Stimulated activated naive B cell treated with anti-CD40 and anti-IgM and Interleukin-4, amounts not matched to agents 10 μg/mL and 1 μg/mL and 100 μg/mL, for 72 hours (primary cell): ENCODE measurements around the gene CHST10.

Source experiments
- ATAC-seq, 2 donors: fragments of 150-1000 bp; cut with Tn5 transposase; replicated peaks; 2 replicates each; pipeline ENCODE4 v1.10.0; 2021; ENCODE audit warnings: moderate library complexity in 1 of 2
- DNase-seq: peaks from one replicate; pipeline ENCODE4 v3.0.0; 2021
- H3K27ac Mint-ChIP-seq: one replicate; pipeline ENCODE4 v1.8.0; 2022; ENCODE audit warnings: mild to moderate bottlenecking, mixed read lengths
- H3K27me3 Mint-ChIP-seq, 2 donors: one replicate each; pipeline ENCODE4 v1.8.0; 2022; ENCODE audit warnings: mixed read lengths in 2 of 2
- H3K36me3 Mint-ChIP-seq, 2 donors: one replicate each; pipeline ENCODE4 v1.8.0; 2022; ENCODE audit warnings: mixed read lengths in 2 of 2, mild to moderate bottlenecking in 1 of 2
- H3K4me1 Mint-ChIP-seq, 2 donors: one replicate each; pipeline ENCODE4 v1.8.0; 2022; ENCODE audit warnings: mixed read lengths in 2 of 2, mild to moderate bottlenecking in 1 of 2
- H3K4me3 Mint-ChIP-seq, 2 donors: one replicate each; pipeline ENCODE4 v1.8.0; 2022; ENCODE audit warnings: mild to moderate bottlenecking in 2 of 2, mixed read lengths in 2 of 2, moderate library complexity in 1 of 2
- H3K9me3 Mint-ChIP-seq, 2 donors: one replicate each; pipeline ENCODE4 v1.8.0; 2022; ENCODE audit warnings: mixed read lengths in 2 of 2, mild to moderate bottlenecking in 1 of 2

CHST10 gene

DNA sequence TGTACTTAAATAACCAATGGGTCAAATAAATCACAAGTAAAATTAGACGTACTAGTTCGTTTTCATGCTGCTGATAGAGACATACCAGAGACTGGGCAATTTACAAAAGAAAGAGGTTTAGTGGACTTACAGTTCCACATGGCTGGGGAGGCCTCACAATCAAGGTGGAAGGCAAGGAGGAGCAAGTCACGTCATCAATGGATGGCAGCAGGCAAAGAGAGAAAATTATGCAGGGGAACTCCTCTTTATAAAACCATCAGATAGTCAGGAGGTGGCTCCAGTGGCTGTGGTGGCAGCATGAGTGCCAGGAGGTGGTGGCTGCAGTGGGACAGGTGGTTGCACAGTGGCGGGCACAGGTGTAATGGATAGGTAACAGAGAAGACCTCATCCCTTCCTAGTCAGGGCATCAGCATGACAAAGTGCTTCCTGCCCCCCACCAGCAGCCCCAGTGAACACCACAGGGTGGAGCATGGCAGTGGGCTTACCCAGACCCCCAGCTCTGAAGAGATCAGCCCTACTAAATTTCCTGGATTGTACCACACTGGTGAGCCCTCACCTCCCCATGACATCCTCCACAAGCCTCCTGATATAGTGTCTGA is 6.9 kb upstream of the CHST10 start:
- no peak overlapping the region for H3K27ac Mint-ChIP-seq
- no peaks in the 10 kb centered on the region for H3K36me3 Mint-ChIP-seq
- ATAC-seq (no peak), DNase-seq (no peak)
- H3K4me3 Mint-ChIP-seq = no peak overlapping the region
- peaks cover 2 to 4% of the 10 kb centered on the region in 2 donors for H3K9me3 Mint-ChIP-seq
- peaks cover 3 to 6% of the 10 kb centered on the region in 2 donors for H3K4me1 Mint-ChIP-seq
- H3K27me3 Mint-ChIP-seq = peaks cover 21 to 41% of the 10 kb centered on the region in 2 donors

DNA sequence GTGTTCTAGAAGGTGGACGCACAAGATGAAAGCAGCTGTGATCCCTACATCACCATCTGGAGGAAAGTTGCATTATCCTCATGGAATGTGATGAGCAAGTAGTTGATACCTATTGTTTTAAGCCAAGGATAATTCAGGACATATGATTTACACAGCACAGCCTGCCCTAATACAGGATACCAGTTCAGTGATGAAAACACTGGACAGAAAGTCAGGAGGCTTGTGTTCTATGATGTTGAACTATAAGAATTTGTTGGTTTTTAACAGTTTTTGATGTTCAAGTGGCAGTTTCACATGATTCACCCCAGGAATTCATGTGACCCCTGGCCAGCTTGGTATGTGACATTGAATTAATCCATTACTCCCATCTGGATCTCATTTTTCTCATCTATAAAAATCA is 6.2 kb upstream of the CHST10 start:
- Mint-ChIP-seq H3K4me1 (peaks cover 4 to 7% of the 10 kb centered on the region in 2 donors), H3K9me3 (no peaks in the 10 kb centered on the region), H3K4me3 (no peak overlapping the region), H3K27ac (no peak overlapping the region), H3K27me3 (peaks cover 21 to 38% of the 10 kb centered on the region in 2 donors), H3K36me3 (no peaks in the 10 kb centered on the region)
- no peak for DNase-seq
- no peak for ATAC-seq

DNA sequence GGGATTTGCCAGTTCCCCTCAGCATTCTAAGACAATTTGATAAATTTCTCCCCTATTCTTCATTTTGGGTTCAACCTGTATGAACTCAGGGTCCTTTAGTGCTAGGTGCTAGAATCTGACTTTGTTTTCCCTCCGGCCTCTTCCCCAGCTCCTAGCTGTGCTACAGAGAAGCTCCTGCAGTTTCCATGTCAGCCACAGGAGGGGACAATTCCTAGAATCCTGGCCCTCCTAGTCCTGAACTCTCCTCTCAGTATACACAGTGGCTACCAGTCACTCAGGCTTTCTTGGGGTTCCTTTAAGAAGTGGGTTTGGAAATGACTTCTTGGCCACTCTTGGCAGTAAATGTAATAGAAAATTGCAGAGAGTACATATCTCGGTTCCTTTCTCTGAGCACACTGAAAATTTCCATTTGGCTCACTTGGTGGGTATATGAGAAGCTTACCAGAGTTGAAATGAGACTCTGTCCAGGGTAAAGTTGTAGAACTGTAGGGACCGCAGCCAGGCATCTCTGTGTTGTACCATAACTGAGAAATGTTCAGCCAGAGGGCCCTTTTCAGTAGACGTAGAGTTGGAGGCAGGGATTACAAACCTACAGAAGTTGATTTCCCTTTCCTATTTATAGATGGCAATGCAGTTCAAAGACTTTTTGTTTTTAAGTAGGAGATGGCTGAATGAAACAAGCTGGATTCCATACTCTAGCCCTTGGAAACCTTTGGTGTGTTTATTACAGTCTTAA is 5.0 kb upstream of the CHST10 start:
- Mint-ChIP-seq H3K4me1 (peaks cover 6 to 9% of the 10 kb centered on the region in 2 donors), H3K36me3 (no peaks in the 10 kb centered on the region), H3K9me3 (no peaks in the 10 kb centered on the region), H3K27me3 (peaks cover 18 to 31% of the 10 kb centered on the region in 2 donors), H3K27ac (no peak overlapping the region), H3K4me3 (no peak overlapping the region)
- ATAC-seq (no peak), DNase-seq (no peak)

DNA sequence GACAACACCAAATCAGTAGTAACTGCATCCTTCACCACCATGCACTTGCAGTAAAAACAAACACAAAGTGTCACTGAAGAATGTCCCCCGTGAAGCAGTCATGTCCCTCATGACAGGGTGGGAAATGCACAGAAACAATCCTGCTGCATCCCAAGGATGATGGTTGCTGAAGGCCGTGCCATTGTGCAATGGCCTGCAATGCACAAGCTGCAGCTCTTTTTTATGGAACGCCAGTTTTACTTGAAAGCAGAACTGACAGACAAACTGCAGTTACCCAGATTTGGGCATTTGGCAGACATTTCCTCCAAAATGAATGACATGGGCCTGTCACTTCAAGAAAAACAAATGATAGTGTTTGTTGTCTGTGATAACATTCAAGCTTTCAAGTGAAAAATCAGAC is 2.4 kb upstream of the CHST10 start:
- H3K4me1 Mint-ChIP-seq = peaks cover 19 to 30% of the 10 kb centered on the region in 2 donors
- ATAC-seq (no peak), DNase-seq (no peak)
- H3K27ac Mint-ChIP-seq = no peak overlapping the region
- H3K4me3 Mint-ChIP-seq = no peak overlapping the region
- peaks cover 0 to 7% of the 10 kb centered on the region in 2 donors for H3K36me3 Mint-ChIP-seq
- no peaks in the 10 kb centered on the region for H3K9me3 Mint-ChIP-seq
- H3K27me3 Mint-ChIP-seq = peaks cover 9 to 15% of the 10 kb centered on the region in 2 donors

DNA sequence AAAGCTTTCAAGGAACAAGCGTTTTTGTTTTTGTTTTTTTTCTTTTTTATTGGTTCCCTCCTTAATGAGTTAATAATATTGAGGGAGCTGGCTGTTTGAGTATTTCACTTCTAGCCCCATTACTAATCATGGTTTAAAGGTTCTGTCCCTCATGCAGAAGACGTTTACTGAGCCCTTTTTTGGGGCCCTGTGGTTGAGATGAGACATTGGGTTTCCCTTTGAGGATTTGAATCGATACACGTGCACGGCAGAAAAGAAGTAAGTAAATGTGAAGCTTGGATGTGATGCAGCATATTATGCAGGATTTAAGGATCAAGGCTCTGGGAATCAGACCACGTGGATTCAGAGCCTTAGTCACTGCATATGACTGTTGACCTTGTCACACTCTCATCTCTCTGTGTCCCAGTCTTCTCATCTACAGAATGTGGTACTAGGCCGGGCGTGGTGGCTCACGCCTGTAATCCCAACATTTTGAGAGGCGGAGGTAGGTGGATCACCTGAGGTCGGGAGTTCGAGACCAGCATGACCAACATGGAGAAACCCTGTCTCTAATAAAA is 1.0 kb upstream of the CHST10 start:
- Mint-ChIP-seq H3K36me3 (peaks cover 9 to 15% of the 10 kb centered on the region in 2 donors), H3K4me1 (peaks cover 26 to 45% of the 10 kb centered on the region in 2 donors), H3K4me3 (no peak overlapping the region), H3K27me3 (peaks cover 0 to 5% of the 10 kb centered on the region in 2 donors), H3K9me3 (no peaks in the 10 kb centered on the region), H3K27ac (no peak overlapping the region)
- ATAC-seq (no peak), DNase-seq (no peak)

DNA sequence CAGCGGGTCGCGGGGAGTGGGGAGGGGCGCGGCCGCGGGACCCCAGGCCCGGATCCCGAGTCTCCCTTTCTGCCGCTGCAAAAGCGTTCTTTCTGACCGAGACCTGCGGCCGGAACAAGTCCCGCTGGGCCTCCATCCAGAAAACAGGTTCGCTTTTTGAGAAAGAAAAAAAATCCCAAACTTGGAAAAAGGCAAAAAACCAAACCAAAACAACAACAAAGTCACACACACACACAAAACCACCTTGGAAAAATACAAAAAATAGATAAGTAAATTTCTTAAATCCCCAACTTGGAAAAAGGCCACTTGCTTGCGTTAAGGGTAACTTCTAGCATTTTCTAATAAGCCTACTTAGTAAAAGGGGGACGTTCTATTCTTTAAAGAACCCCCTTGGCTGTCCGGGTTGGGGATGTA is 250 bp upstream of the CHST10 start:
- H3K36me3 Mint-ChIP-seq = peaks cover 15 to 16% of the 10 kb centered on the region in 2 donors
- ATAC-seq (no peak), DNase-seq (no peak)
- H3K27ac Mint-ChIP-seq = peak overlapping the region; percentile 83
- peaks cover 0 to 5% of the 10 kb centered on the region in 2 donors for H3K27me3 Mint-ChIP-seq
- H3K4me1 Mint-ChIP-seq = peaks cover 26 to 52% of the 10 kb centered on the region in 2 donors
- no peaks in the 10 kb centered on the region for H3K9me3 Mint-ChIP-seq
- peak overlapping the region; percentile 79 to 89 for H3K4me3 Mint-ChIP-seq

DNA sequence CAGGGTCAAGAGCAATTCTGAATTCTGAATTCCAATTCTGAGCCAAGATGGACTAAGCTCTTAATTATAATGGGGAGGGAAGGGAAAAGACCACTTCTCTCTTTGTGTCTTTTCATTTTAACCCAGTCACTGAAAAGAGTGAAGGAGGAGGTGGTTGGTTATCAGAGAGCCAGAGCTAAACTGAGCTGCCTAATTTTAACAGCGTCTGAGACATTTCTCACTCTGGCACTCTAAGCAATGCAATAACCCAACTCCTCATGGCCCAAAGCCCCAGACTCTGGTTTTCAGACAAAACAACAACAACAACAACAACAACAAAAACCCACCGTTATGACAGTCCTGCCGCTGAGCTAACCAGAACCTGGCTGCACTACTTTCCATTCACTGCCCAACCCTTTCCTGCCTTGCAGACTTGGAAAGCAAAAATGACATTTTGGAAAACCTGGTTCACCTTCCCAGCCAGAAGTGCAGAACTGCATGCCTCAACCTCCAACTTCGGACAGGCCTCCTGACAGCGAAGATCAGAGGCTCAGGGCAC is 1.0 kb downstream of the CHST10 start:
- DNase-seq = no peak
- Mint-ChIP-seq H3K4me3 (peak overlapping the region; percentile 89 to 95), H3K27me3 (no peaks in the 10 kb centered on the region), H3K4me1 (peaks cover 28 to 61% of the 10 kb centered on the region in 2 donors), H3K27ac (peak overlapping the region; percentile 94), H3K36me3 (peaks cover 19 to 25% of the 10 kb centered on the region in 2 donors), H3K9me3 (no peaks in the 10 kb centered on the region)
- ATAC-seq = no peak

DNA sequence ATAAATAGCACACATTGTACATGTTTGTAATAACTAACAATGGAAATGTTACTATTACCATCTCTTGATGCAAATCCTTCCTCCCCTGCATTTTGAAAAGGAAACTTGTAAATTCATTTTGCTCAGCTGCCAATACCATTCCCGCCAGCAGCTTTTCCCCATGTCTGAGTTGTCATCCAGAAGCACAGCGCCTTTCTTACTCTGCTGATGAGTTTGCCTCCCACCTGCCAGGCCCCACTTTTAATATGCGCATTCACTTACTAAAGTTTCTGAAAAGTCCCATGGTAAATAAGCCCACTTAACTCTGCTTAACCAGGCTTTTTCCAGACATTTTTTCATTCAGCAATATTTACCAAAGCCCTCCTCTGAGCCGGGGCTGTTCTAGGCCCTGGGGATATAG is 3.9 kb downstream of the CHST10 start:
- Mint-ChIP-seq H3K36me3 (peaks cover 24 to 41% of the 10 kb centered on the region in 2 donors), H3K4me3 (no peak overlapping the region), H3K4me1 (peaks cover 32 to 61% of the 10 kb centered on the region in 2 donors), H3K27ac (no peak overlapping the region), H3K27me3 (no peaks in the 10 kb centered on the region), H3K9me3 (no peaks in the 10 kb centered on the region)
- DNase-seq (no peak), ATAC-seq (no peak)

DNA sequence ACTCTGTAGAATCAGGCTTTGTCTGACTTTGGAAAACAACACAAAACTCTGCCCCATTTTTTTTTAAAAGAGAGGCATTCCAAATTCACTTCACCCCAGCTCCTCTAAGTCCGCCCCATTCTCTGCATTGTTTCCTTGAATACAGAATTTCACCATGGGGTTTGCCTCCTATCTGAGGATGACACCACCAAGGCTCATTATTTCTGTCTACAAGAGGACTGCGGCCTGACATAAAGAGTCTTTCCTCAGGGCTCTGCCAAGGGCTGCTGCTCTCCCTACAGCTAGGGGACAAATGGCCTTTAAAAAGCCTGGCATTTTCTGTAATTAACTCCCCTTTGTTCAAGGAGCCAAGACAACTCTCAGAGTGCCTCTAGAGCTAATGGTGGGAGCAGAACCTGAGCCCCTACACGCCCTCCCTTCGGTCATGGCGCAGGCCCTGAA is 4.6 kb downstream of the CHST10 start:
- no peak for DNase-seq
- Mint-ChIP-seq H3K9me3 (no peaks in the 10 kb centered on the region), H3K4me3 (no peak overlapping the region), H3K4me1 (peaks cover 30 to 57% of the 10 kb centered on the region in 2 donors), H3K36me3 (peaks cover 27 to 45% of the 10 kb centered on the region in 2 donors), H3K27ac (no peak overlapping the region), H3K27me3 (no peaks in the 10 kb centered on the region)
- ATAC-seq = no peak

DNA sequence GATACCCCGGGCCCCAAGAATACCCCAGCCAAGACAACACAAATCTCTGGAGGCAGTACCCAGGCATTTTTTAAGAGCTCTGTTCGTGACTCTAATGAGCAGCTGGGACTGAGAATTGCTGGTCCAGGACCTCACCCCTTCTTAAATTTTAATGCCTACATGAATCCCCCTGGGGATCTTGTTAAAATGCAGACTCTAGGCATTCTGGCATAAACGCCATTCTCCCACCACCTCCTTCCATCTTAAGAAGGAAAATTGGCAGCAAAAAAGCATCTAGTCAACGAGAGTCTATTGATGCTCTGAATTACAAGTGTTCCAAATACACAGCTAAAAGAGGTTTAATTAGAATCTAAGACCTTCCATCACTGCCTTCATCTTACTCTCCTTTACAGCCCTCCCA is 5.0 kb downstream of the CHST10 start:
- Mint-ChIP-seq H3K27me3 (no peaks in the 10 kb centered on the region), H3K36me3 (peaks cover 30 to 48% of the 10 kb centered on the region in 2 donors), H3K4me3 (no peak overlapping the region), H3K4me1 (peaks cover 30 to 57% of the 10 kb centered on the region in 2 donors), H3K9me3 (no peaks in the 10 kb centered on the region), H3K27ac (peak overlapping the region; percentile 37)
- no peak for ATAC-seq
- DNase-seq = no peak

DNA sequence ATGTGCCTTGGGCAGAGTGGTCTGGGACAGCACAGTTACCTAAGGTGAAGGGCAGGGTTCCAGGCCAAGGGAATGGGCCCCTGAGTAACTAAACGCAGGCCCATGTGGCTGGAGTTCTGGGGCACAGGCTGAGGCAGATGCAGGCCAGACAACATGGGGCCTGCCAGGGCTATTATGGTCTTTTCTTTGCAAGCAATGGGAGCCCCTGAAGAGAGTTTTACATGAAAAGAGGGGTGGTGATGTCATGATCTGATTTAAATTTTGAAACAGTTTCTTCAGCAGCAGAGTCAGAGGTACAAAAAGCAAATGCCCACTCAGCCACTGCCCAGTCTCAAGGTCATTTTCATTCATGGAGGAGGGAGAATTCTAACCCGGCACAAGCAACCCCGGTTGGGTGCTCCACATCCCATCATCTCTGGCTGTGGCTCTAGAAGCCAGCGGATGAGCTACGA is 5.6 kb downstream of the CHST10 start:
- Mint-ChIP-seq H3K4me3 (no peak overlapping the region), H3K27me3 (no peaks in the 10 kb centered on the region), H3K27ac (no peak overlapping the region), H3K36me3 (peaks cover 28 to 54% of the 10 kb centered on the region in 2 donors), H3K4me1 (peaks cover 29 to 52% of the 10 kb centered on the region in 2 donors), H3K9me3 (no peaks in the 10 kb centered on the region)
- ATAC-seq (no peak), DNase-seq (no peak)

DNA sequence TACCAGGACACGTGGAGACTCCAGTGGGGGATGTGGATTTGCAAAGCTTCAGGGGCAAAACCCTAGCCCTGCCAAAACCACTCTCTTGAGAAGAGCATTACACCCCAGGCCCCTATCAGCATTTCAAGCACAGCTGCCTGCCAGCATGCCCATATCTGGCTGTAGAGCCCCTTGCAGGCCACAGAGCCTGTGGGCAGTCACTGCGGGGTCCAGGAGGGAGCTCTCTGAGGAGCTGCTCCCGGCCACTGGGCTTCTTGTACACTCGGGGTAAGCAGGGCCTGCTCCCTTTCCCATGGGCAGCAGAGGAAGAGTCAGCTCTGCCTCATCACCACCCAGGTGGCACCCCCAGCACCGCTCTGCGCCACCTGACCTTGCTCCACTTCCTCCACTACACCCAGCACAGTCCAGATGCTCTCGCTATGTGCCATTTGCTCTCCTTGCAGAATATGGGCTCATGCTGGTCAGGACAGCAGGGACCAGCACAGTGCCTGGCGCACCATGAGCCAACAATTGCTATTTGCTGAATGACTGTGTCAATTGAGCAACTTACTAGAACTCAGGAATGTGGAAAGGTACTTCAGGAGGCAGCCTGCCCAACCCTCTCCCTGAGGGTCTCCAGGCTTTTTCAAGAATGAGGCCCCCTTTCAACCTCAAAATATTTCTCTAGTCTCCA is 7.4 kb downstream of the CHST10 start:
- ATAC-seq (no peak), DNase-seq (no peak)
- Mint-ChIP-seq H3K27ac (no peak overlapping the region), H3K9me3 (no peaks in the 10 kb centered on the region), H3K4me1 (peaks cover 15 to 35% of the 10 kb centered on the region in 2 donors), H3K36me3 (peaks cover 34 to 67% of the 10 kb centered on the region in 2 donors), H3K27me3 (no peaks in the 10 kb centered on the region), H3K4me3 (no peak overlapping the region)

DNA sequence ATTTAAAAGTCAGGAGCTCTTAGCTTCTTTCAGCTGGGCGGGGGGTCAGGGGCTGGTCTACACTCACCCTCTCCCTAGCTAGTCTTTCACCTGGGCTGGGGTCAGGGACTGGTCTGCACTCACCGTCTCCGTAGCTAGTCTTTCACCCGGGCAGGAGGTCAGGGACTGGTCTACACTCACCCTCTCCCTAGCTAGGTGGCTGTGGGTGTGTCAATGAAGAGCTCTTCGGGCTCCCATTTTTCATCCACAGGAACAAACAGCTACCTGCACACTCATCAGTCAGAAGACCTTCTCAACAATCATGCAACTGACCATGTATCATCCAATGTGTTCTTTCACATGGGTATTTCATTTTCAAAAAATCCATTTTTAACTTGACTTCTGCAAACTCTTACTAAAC is 8.0 kb downstream of the CHST10 start:
- no peaks in the 10 kb centered on the region for H3K27me3 Mint-ChIP-seq
- ATAC-seq (no peak), DNase-seq (no peak)
- H3K4me3 Mint-ChIP-seq = no peak overlapping the region
- H3K9me3 Mint-ChIP-seq = no peaks in the 10 kb centered on the region
- no peak overlapping the region for H3K27ac Mint-ChIP-seq
- H3K36me3 Mint-ChIP-seq = peaks cover 39 to 73% of the 10 kb centered on the region in 2 donors
- peaks cover 15 to 28% of the 10 kb centered on the region in 2 donors for H3K4me1 Mint-ChIP-seq

DNA sequence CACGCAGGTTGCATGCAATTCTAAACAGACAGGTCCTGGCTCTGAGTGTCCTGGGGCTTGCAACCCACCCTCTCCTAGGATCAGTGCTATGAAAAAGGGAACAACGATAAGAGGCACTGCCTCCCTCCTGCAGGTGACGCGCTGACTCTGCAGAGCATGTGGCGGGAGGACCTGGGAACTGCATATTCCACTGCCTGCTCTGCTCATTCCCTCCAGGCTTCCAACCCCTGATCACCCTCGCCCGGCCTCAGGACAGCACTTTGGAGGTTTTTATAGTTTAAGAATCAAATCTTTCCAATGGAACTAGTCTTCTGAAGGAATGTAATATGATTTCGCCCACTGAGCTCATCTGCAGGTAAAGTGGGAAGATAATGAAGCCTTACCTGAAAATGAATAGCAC is 8.5 kb downstream of the CHST10 start:
- H3K27me3 Mint-ChIP-seq = no peaks in the 10 kb centered on the region
- no peak overlapping the region for H3K4me3 Mint-ChIP-seq
- DNase-seq (no peak), ATAC-seq (no peak)
- no peak overlapping the region for H3K27ac Mint-ChIP-seq
- peaks cover 12 to 23% of the 10 kb centered on the region in 2 donors for H3K4me1 Mint-ChIP-seq
- H3K36me3 Mint-ChIP-seq = peaks cover 40 to 74% of the 10 kb centered on the region in 2 donors
- H3K9me3 Mint-ChIP-seq = no peaks in the 10 kb centered on the region
